Measurements from ENCODE around the gene KRTAP16-1.
"Not testable (repeated sequence)": the region's sequence is repeated elsewhere in the genome, so short reads cannot be mapped to it uniquely, and the experiment has no call there.

Gene KRTAP16-1

DNA sequence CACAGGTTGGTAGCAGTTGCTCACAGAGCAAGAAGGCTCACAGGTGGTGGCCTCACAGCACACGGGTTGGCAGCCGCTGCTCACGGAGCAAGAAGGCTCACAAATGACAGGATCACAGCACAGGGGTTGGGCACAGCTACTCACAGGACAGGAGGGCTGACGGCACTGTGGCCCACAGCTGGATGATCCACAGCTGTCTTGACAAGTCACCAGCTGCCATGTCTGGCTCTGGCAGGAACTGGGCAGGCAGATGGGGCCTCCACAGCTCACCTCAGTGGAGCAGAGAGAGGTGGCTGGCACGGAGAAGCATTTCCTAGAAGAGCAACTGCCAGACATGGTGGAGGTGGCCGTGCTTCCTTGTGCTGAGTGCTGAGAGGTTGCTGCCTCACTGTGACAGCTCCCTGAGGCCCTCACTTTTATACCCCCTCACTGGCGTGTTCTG is at the start of gene KRTAP16-1:
TSS of gene KRTAP16-1 (minus strand) at position 392 of the 442 bp plus-strand sequence. CDS start at position 336, 56 bp downstream.
- DNase-seq (ENCODE audit: low read depth in 2 of 2) = peak; percentile 13 to 23

GRCh38 chr17:41354536-41354935 is 45.4 kb upstream of the KRTAP16-1 start:
- DNase-seq (ENCODE audit: low read depth in 2 of 2) = no peak

- no peak for DNase-seq (ENCODE audit: low read depth in 2 of 2)
Measured at GRCh38 chr17:41352597-41353366, 43.7 kb upstream of the KRTAP16-1 start.

GRCh38 chr17:41351177-41351576 is 42.1 kb upstream of the KRTAP16-1 start:
- DNase-seq (ENCODE audit: low read depth in 2 of 2) = no peak

- DNase-seq (ENCODE audit: low read depth in 2 of 2) = not testable (repeated sequence)
Measured at GRCh38 chr17:41350381-41350878, 41.3 kb upstream of the KRTAP16-1 start, which contains the start of gene KRT33A. Gene KRT33A (minus strand): TSS chr17:41350828. CDS start chr17:41350767, 61 bp downstream.

DNA sequence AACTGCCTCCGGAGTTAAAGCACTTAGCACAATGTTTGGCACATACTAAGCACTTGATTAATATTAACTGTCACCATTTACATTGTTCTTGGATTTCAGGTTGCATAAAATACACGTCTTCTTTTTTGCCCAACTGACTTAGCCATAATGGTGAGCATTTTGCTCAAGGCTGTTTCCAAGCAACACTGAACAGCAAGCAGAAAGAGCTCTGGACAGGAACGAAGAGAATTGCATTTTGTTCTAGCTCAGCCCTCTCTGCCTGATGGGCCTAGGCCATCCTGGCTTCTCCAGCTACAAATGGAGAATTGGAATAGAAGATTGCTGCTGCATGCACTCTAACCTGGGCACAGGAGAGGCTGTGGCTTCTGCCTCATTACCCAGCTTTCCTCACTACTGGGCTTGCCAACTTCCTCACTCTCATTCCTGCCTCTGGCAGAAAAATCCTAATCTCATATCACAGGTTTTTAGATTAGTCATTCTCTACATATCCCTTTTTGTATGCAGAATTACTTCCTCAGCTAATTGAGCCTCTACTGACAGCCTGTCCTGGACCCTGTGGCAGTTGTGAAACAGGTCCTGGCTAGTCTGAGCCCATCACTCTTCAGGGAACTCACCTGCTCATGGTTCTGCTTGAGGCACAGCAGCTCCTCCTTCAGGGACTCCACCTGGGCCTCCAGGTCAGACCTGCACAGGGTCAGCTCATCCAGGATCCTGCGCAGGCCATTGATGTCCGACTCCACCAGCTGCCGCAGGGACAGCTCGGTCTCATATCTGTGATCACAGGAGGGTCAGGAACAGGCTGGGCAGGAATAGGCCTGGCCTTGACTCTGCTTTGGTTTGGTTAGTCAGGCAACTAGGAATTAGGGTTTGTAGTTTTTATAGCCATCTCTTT is 39.0 kb upstream of the KRTAP16-1 start:
- no peak for DNase-seq (ENCODE audit: low read depth in 2 of 2)

DNA sequence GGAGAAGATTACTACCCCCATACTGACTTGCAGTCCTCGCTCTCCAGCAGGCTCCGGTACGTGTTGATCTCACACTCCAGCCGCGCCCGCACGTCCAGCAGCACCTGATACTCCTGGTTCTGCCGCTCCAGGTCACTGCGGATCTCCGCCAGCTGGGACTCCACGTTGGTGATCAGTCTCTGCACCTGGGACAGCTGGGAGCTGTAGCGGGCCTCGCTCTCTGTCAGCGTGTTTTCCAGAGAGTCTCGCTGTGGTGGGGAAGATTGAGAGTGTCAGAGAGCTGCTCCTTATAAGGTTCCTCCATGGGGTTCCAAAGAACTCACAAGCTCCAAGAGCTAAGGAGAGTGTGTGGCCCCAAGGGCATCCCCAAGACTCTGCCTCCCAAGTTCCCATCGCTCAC is 37.3 kb upstream of the KRTAP16-1 start:
- not testable (repeated sequence) for DNase-seq (ENCODE audit: low read depth in 2 of 2)

- no peak for DNase-seq (ENCODE audit: low read depth in 2 of 2)
Measured at GRCh38 chr17:41345992-41346391, 36.9 kb upstream of the KRTAP16-1 start.

- DNase-seq (ENCODE audit: low read depth in 2 of 2) = no peak
Measured at GRCh38 chr17:41343029-41343428, 33.9 kb upstream of the KRTAP16-1 start.

GRCh38 chr17:41340934-41341861 is 32.1 kb upstream of the KRTAP16-1 start:
- DNase-seq (ENCODE audit: low read depth in 2 of 2) = no peak

- DNase-seq (ENCODE audit: low read depth in 2 of 2) = no peak
Measured at GRCh38 chr17:41340494-41340893, 31.4 kb upstream of the KRTAP16-1 start.

GRCh38 chr17:41339571-41340172 is 30.6 kb upstream of the KRTAP16-1 start:
- no peak for DNase-seq (ENCODE audit: low read depth in 2 of 2)

GRCh38 chr17:41338961-41339485 is 29.9 kb upstream of the KRTAP16-1 start:
- peak in 1 of 2 donors; percentile 20 for DNase-seq (ENCODE audit: low read depth in 2 of 2)

GRCh38 chr17:41335747-41336146 is 26.6 kb upstream of the KRTAP16-1 start:
- no peak for DNase-seq (ENCODE audit: low read depth in 2 of 2)

DNA sequence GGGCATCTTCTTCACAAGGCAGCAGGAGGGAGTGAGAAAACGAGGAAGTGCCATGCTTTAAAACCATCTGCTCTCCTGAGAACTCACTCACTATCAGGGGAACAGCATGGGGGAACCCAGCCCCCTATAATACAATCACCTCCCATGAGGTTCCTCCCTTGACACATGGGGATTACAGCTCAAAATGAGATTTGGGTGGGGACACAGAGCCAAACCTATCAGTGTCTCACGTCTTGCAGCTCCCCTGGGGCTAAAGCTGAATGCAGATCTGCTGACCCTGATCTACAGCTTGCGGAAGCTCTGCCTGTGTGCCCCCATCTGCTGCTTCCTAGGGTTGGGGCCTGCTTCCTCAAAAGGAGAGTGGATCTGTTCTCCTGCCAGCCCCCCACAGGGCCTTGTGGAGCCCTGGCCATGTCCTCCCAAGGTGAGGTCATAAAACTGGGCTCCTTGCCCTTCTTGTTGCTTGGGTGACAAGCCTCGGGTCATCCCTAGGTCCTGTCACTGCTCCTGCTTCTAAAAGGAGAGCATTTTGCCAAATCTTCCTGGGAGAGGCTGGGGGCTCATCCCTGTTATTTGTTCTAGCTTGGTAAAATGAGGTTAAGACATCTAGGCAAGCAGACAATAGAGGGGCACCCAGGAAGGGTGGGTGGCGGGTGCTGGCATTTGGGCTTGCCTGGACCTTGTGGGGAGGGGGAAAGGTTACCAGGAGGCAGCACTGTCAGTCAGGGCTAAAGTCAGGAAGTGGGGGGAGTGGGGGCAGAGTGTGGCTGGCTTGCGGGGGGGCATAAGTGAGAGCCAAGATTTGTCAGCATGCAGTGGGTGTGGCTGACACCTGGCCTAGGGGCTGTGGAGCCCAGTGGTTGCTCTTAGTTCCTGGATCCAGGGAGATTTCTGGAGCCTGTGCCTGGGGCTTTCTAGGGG is 25.5 kb upstream of the KRTAP16-1 start:
- DNase-seq (ENCODE audit: low read depth in 2 of 2) = no peak

- no peak for DNase-seq (ENCODE audit: low read depth in 2 of 2)
Measured at GRCh38 chr17:41333836-41334235, 24.7 kb upstream of the KRTAP16-1 start.

DNA sequence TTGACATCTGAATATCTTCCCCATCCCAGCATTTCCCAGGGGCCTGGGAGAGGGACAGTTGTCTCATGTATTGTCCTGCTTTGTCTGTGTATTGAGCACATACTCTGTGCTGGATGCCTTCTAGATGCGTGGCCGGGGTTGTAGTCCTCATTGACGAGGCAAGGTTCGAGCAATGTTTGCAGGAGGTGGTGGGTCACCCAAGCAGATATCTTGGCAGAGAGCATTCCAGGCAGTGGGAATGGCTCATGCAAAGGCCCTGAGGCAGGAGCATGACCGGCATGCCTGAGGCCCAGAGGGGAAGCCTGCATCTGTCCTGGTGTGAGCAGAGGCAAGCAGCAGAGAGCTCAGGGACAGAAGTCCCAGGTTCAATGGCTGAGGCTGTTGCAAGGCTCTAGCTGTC is 24.0 kb upstream of the KRTAP16-1 start:
- no peak for DNase-seq (ENCODE audit: low read depth in 2 of 2)

DNA sequence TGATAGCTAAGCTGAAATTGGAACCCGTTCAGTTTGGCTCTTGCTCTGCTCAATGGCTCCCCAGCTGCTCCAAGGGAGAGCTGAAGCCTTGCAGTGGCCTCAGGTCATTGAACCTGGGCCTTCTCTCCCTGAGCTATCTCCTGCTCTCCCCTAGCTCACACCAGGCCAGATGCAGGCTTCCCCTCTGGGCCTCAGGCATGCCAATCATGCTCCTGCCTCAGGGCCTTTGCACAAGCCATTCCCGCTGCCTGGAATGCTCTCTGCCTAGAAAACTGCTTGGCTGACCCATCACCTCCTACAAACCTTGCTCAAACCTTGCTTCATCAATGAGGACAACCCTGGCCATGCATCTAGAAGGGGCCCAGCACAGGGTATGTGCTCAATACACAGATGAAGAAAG is 23.1 kb upstream of the KRTAP16-1 start:
- no peak for DNase-seq (ENCODE audit: low read depth in 2 of 2)

GRCh38 chr17:41331606-41332005 is 22.5 kb upstream of the KRTAP16-1 start:
- no peak for DNase-seq (ENCODE audit: low read depth in 2 of 2)
